ENCODE data around the gene GARS1. TPM values are rescaled to one million over a fixed set of nuclear protein-coding genes. Genes with fewer than 3 reads are reported as not detected.

The GARS1 gene
- total and polyA plus RNA-seq, 9 of the 15 experiments (the other 6 are each of a cell fraction or from before 2014, with no cell fraction given) = 142 to 769 (median 272) TPM

DNA sequence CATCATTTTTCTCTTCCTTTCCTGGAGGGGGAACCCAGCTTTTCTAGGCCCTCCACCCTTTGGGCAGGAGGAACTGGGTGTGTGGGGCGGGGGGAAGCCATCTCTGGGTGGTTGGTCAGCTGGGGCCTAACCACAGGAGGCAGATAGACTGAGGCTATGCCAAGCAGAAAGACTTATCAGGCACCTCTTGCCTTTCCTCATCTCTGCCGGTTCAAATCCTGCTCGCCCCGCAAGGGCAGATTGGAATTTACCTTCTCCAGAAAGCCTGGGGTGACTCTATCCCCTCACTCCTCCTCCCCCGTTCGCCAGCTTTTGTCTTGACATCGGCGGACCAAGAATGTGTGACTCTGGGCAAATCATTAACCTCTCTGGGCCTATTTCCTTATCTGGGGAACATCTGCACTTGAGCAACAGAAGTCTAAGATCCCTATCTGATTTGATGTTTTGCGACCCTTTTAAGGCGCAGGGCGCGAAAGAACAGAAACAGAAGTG is 584 bp upstream of the GARS1 start (continued):
- TF ChIP-seq, protein P1, sequence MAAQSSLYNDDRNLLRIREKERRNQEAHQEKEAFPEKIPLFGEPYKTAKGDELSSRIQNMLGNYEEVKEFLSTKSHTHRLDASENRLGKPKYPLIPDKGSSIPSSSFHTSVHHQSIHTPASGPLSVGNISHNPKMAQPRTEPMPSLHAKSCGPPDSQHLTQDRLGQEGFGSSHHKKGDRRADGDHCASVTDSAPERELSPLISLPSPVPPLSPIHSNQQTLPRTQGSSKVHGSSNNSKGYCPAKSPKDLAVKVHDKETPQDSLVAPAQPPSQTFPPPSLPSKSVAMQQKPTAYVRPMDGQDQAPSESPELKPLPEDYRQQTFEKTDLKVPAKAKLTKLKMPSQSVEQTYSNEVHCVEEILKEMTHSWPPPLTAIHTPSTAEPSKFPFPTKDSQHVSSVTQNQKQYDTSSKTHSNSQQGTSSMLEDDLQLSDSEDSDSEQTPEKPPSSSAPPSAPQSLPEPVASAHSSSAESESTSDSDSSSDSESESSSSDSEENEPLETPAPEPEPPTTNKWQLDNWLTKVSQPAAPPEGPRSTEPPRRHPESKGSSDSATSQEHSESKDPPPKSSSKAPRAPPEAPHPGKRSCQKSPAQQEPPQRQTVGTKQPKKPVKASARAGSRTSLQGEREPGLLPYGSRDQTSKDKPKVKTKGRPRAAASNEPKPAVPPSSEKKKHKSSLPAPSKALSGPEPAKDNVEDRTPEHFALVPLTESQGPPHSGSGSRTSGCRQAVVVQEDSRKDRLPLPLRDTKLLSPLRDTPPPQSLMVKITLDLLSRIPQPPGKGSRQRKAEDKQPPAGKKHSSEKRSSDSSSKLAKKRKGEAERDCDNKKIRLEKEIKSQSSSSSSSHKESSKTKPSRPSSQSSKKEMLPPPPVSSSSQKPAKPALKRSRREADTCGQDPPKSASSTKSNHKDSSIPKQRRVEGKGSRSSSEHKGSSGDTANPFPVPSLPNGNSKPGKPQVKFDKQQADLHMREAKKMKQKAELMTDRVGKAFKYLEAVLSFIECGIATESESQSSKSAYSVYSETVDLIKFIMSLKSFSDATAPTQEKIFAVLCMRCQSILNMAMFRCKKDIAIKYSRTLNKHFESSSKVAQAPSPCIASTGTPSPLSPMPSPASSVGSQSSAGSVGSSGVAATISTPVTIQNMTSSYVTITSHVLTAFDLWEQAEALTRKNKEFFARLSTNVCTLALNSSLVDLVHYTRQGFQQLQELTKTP (IDR thresholded peaks at IDR 0.05; ENCODE audit: low read depth in 1 of 2, partially characterized antibody in 2 of 2) = peak in 1 of 2 experiments; percentile 10
- TF ChIP-seq, protein P2, sequence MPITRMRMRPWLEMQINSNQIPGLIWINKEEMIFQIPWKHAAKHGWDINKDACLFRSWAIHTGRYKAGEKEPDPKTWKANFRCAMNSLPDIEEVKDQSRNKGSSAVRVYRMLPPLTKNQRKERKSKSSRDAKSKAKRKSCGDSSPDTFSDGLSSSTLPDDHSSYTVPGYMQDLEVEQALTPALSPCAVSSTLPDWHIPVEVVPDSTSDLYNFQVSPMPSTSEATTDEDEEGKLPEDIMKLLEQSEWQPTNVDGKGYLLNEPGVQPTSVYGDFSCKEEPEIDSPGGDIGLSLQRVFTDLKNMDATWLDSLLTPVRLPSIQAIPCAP (CRISPR knock-in tag; IDR thresholded peaks at IDR 0.05; ENCODE audit: borderline replicate concordance) = no peak
- TF ChIP-seq ARID1B (IDR thresholded peaks at IDR 0.05) (peak; percentile 29; the same call in 1 of the 2 replicates), DNMT1 (IDR thresholded peaks at IDR 0.05) (0 out of 2 replicates have a peak, but pooled peaks have one; percentile 14), ZNF146 (CRISPR knock-in tag; IDR thresholded peaks at IDR 0.05; ENCODE audit: unreplicated experiment) (no peak), NELFE (IDR thresholded peaks at IDR 0.05; ENCODE audit: insufficient read depth, insufficient read length) (no peak), NEUROD1 (IDR thresholded peaks at IDR 0.05; ENCODE audit: borderline replicate concordance, low read depth, low read length, partially characterized antibody) (no peak), ZNF707 (CRISPR knock-in tag; conservative IDR thresholded peaks at IDR 0.05) (no peak), YY1 (IDR thresholded peaks at IDR 0.05; ENCODE audit: borderline replicate concordance in 1 of 3, control insufficient read depth in 1 of 3, extremely low read depth in 1 of 3, insufficient read depth in 3 of 3, insufficient read length in 1 of 3, insufficient replicate concordance in 2 of 3, low read depth in 1 of 3, low read length in 2 of 3) (peak in 1 of 3 experiments; percentile 50), ZBTB7A (IDR thresholded peaks at IDR 0.05; ENCODE audit: borderline replicate concordance, control insufficient read depth, low read depth, low read length) (peak; percentile 37; the same call in 1 of the 2 replicates)
- TF ChIP-seq, protein P3, sequence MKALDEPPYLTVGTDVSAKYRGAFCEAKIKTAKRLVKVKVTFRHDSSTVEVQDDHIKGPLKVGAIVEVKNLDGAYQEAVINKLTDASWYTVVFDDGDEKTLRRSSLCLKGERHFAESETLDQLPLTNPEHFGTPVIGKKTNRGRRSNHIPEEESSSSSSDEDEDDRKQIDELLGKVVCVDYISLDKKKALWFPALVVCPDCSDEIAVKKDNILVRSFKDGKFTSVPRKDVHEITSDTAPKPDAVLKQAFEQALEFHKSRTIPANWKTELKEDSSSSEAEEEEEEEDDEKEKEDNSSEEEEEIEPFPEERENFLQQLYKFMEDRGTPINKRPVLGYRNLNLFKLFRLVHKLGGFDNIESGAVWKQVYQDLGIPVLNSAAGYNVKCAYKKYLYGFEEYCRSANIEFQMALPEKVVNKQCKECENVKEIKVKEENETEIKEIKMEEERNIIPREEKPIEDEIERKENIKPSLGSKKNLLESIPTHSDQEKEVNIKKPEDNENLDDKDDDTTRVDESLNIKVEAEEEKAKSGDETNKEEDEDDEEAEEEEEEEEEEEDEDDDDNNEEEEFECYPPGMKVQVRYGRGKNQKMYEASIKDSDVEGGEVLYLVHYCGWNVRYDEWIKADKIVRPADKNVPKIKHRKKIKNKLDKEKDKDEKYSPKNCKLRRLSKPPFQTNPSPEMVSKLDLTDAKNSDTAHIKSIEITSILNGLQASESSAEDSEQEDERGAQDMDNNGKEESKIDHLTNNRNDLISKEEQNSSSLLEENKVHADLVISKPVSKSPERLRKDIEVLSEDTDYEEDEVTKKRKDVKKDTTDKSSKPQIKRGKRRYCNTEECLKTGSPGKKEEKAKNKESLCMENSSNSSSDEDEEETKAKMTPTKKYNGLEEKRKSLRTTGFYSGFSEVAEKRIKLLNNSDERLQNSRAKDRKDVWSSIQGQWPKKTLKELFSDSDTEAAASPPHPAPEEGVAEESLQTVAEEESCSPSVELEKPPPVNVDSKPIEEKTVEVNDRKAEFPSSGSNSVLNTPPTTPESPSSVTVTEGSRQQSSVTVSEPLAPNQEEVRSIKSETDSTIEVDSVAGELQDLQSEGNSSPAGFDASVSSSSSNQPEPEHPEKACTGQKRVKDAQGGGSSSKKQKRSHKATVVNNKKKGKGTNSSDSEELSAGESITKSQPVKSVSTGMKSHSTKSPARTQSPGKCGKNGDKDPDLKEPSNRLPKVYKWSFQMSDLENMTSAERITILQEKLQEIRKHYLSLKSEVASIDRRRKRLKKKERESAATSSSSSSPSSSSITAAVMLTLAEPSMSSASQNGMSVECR (CRISPR knock-in tag; IDR thresholded peaks at IDR 0.05) = no peak
